ENCODE results near the gene MEX3B. TPM values are rescaled to one million over a fixed set of nuclear protein-coding genes. Genes with fewer than 3 reads are reported as not detected.
"Not testable (repeated sequence)": the region's sequence is repeated elsewhere in the genome, so short reads cannot be mapped to it uniquely, and the experiment has no call there.

Gene MEX3B
- total RNA-seq, 1 donor from 2014 or later: 49.5 TPM

GRCh38 chr15:82036461-82036860 lies 9.4 kb downstream of the MEX3B start:
- H3K27me3 Mint-ChIP-seq (ENCODE audit: low read depth): no peaks in the 10 kb centered on the region
- TF ChIP-seq CTCF (conservative IDR thresholded peaks at IDR 0.05): no peak
- no peak overlapping the region for H3K4me3 Mint-ChIP-seq
- peaks cover 9% of the 10 kb centered on the region for H3K36me3 Mint-ChIP-seq (ENCODE audit: low read depth)
- peaks cover 21% of the 10 kb centered on the region for H3K4me1 Mint-ChIP-seq
- H3K9me3 Mint-ChIP-seq: no peaks in the 10 kb centered on the region
- DNase-seq (ENCODE audit: low read depth, low spot score): no peak
- no peak overlapping the region for H3K27ac Mint-ChIP-seq (ENCODE audit: unreplicated experiment)

- peaks cover under 1% of the 10 kb centered on the region for H3K9me3 Mint-ChIP-seq
- H3K4me1 Mint-ChIP-seq: no peaks in the 10 kb centered on the region
- no peak for DNase-seq (ENCODE audit: low read depth, low spot score)
- no peak overlapping the region for H3K27ac Mint-ChIP-seq (ENCODE audit: unreplicated experiment)
- H3K4me3 Mint-ChIP-seq: no peak overlapping the region
- no peak for TF ChIP-seq CTCF (conservative IDR thresholded peaks at IDR 0.05)
- no peaks in the 10 kb centered on the region for H3K27me3 Mint-ChIP-seq (ENCODE audit: low read depth)
- no peaks in the 10 kb centered on the region for H3K36me3 Mint-ChIP-seq (ENCODE audit: low read depth)
Observed at GRCh38 chr15:82031871-82032270, 13.9 kb downstream of the MEX3B start.

- Mint-ChIP-seq H3K36me3 (ENCODE audit: low read depth) (no peaks in the 10 kb centered on the region), H3K27ac (ENCODE audit: unreplicated experiment) (no peak overlapping the region), H3K4me1 (no peaks in the 10 kb centered on the region), H3K9me3 (peaks cover 7% of the 10 kb centered on the region), H3K4me3 (no peak overlapping the region), H3K27me3 (ENCODE audit: low read depth) (no peaks in the 10 kb centered on the region)
- DNase-seq (ENCODE audit: low read depth, low spot score): no peak
- TF ChIP-seq CTCF (conservative IDR thresholded peaks at IDR 0.05): no peak
Observed at GRCh38 chr15:82030176-82030575, 15.6 kb downstream of the MEX3B start.

- H3K36me3 Mint-ChIP-seq (ENCODE audit: low read depth); H3K27ac Mint-ChIP-seq (ENCODE audit: unreplicated experiment); H3K27me3 Mint-ChIP-seq (ENCODE audit: low read depth); H3K4me3 Mint-ChIP-seq; DNase-seq (ENCODE audit: low read depth, low spot score); H3K4me1 Mint-ChIP-seq: not testable (repeated sequence)
- H3K9me3 Mint-ChIP-seq: peaks cover 12% of the 10 kb centered on the region
Observed at GRCh38 chr15:82028163-82028562, 17.7 kb downstream of the MEX3B start.

GRCh38 chr15:82021992-82022391 lies 23.8 kb downstream of the MEX3B start:
- Mint-ChIP-seq H3K27ac (ENCODE audit: unreplicated experiment) (no peak overlapping the region), H3K9me3 (peaks cover 12% of the 10 kb centered on the region), H3K4me1 (peaks cover 5% of the 10 kb centered on the region), H3K27me3 (ENCODE audit: low read depth) (no peaks in the 10 kb centered on the region), H3K36me3 (ENCODE audit: low read depth) (peaks cover 4% of the 10 kb centered on the region), H3K4me3 (no peak overlapping the region)
- TF ChIP-seq CTCF (conservative IDR thresholded peaks at IDR 0.05): no peak
- no peak for DNase-seq (ENCODE audit: low read depth, low spot score)

- Mint-ChIP-seq H3K4me1 (peaks cover 5% of the 10 kb centered on the region), H3K27me3 (ENCODE audit: low read depth) (no peaks in the 10 kb centered on the region), H3K36me3 (ENCODE audit: low read depth) (peaks cover 4% of the 10 kb centered on the region), H3K4me3 (no peak overlapping the region), H3K27ac (ENCODE audit: unreplicated experiment) (no peak overlapping the region), H3K9me3 (peaks cover 5% of the 10 kb centered on the region)
- no peak for DNase-seq (ENCODE audit: low read depth, low spot score)
- no peak for TF ChIP-seq CTCF (conservative IDR thresholded peaks at IDR 0.05)
Observed at GRCh38 chr15:82020625-82021394, 25.0 kb downstream of the MEX3B start.
